ENCODE data around the gene CCBE1. TPM values are rescaled to one million over a fixed set of nuclear protein-coding genes. Genes with fewer than 3 reads are reported as not detected.

CCBE1 gene
- total and polyA plus RNA-seq, 2 donors (not counting 1 experiment from before 2014, with no cell fraction given): 122 TPM

DNA sequence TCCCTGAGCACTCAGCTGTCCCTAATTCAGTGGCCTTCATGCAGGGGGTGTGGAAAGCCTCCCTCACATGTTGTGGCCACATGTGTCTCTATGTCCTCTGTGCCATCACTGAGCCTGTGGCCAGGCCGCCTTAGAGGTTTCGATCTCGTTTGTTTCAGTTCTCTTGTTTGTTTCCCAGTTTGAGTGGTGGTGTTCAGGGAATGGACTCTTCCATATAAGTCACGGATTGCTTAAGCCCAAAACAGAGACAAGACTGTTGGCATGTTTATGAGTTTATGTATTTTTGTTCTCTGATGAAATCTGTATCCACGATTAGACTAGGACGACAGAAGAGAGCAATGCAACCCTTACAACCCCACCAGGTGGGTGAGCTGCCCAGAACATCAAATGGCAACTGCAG lies 134.5 kb downstream of the CCBE1 start:
- peaks cover 6% of the 10 kb centered on the region for H3K4me1 ChIP-seq (ENCODE audit: control insufficient read depth, extremely low read depth, insufficient read depth, low read length)
- DNase-seq (ENCODE audit: low read depth in 2 of 2): no peak
- no peak overlapping the region for H3K27ac ChIP-seq (ENCODE audit: insufficient read depth, low read length)
- no peaks in the 10 kb centered on the region for H4K20me1 ChIP-seq (ENCODE audit: control insufficient read depth, extremely low read depth, insufficient read depth, low read length)
- no peak overlapping the region for H2AFZ ChIP-seq (ENCODE audit: low read length)
- H3K36me3 ChIP-seq (ENCODE audit: control insufficient read depth, insufficient read depth, low read length): peaks cover 2% of the 10 kb centered on the region
- TF ChIP-seq, protein P1, sequence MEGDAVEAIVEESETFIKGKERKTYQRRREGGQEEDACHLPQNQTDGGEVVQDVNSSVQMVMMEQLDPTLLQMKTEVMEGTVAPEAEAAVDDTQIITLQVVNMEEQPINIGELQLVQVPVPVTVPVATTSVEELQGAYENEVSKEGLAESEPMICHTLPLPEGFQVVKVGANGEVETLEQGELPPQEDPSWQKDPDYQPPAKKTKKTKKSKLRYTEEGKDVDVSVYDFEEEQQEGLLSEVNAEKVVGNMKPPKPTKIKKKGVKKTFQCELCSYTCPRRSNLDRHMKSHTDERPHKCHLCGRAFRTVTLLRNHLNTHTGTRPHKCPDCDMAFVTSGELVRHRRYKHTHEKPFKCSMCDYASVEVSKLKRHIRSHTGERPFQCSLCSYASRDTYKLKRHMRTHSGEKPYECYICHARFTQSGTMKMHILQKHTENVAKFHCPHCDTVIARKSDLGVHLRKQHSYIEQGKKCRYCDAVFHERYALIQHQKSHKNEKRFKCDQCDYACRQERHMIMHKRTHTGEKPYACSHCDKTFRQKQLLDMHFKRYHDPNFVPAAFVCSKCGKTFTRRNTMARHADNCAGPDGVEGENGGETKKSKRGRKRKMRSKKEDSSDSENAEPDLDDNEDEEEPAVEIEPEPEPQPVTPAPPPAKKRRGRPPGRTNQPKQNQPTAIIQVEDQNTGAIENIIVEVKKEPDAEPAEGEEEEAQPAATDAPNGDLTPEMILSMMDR (conservative IDR thresholded peaks at IDR 0.05 in 1 of 2, IDR thresholded peaks at IDR 0.05 in 1 of 2; ENCODE audit: low read depth in 1 of 2, low read length in 2 of 2): no peak
- no peak for TF ChIP-seq EZH2 (IDR thresholded peaks at IDR 0.05; ENCODE audit: low read length, missing control alignments)
- no peak overlapping the region for H3K9ac ChIP-seq (ENCODE audit: insufficient read depth, low read length)
- H3K4me3 ChIP-seq (replicated peaks in 1 of 4; ENCODE audit: control extremely low read depth in 1 of 4, insufficient read depth in 1 of 4, low read depth in 3 of 4, low read length in 4 of 4): no peak overlapping the region
- H3K9me3 ChIP-seq (ENCODE audit: control insufficient read depth, insufficient read depth, low read depth, low read length): no peaks in the 10 kb centered on the region
- H3K27me3 ChIP-seq (ENCODE audit: control insufficient read depth, insufficient read depth, low read length): no peaks in the 10 kb centered on the region
- no peak overlapping the region for H3K4me2 ChIP-seq (ENCODE audit: extremely low read depth, insufficient read depth, low read length)
- H3K79me2 ChIP-seq (ENCODE audit: control insufficient read depth, insufficient read depth, low read length): peaks cover 68% of the 10 kb centered on the region

DNA sequence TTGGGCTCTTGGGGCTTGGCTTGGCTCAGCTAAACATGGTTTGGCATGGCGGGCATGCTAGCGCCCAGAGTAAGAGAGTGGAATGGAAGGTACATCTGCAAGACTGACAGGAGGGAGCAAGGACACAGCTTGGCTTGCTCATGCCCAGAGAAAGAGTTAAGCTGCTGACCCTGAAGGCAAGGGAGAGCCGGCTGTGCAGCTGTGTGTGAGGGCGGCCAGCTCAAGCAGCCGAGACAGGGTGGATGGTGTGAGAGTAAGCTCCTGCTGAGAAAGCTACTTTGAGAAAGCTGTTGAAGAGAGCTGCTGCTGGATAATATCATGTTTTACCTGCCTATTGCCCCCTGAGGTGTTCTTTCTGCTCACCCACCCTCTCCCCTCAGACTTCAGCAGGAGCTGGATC lies 135.6 kb downstream of the CCBE1 start:
- H3K4me2 ChIP-seq (ENCODE audit: extremely low read depth, insufficient read depth, low read length): no peak overlapping the region
- H3K27me3 ChIP-seq (ENCODE audit: control insufficient read depth, insufficient read depth, low read length): no peaks in the 10 kb centered on the region
- no peak overlapping the region for H3K4me3 ChIP-seq (replicated peaks in 1 of 4; ENCODE audit: control extremely low read depth in 1 of 4, insufficient read depth in 1 of 4, low read depth in 3 of 4, low read length in 4 of 4)
- peaks cover 8% of the 10 kb centered on the region for H3K4me1 ChIP-seq (ENCODE audit: control insufficient read depth, extremely low read depth, insufficient read depth, low read length)
- H3K9ac ChIP-seq (ENCODE audit: insufficient read depth, low read length): no peak overlapping the region
- H3K9me3 ChIP-seq (ENCODE audit: control insufficient read depth, insufficient read depth, low read depth, low read length): no peaks in the 10 kb centered on the region
- no peaks in the 10 kb centered on the region for H4K20me1 ChIP-seq (ENCODE audit: control insufficient read depth, extremely low read depth, insufficient read depth, low read length)
- H3K36me3 ChIP-seq (ENCODE audit: control insufficient read depth, insufficient read depth, low read length): peaks cover 2% of the 10 kb centered on the region
- no peak for DNase-seq (ENCODE audit: low read depth in 2 of 2)
- H3K27ac ChIP-seq (ENCODE audit: insufficient read depth, low read length): no peak overlapping the region
- peaks cover 71% of the 10 kb centered on the region for H3K79me2 ChIP-seq (ENCODE audit: control insufficient read depth, insufficient read depth, low read length)
- H2AFZ ChIP-seq (ENCODE audit: low read length): no peak overlapping the region
- TF ChIP-seq, protein P1 (conservative IDR thresholded peaks at IDR 0.05 in 1 of 2, IDR thresholded peaks at IDR 0.05 in 1 of 2; ENCODE audit: low read depth in 1 of 2, low read length in 2 of 2): no peak
- no peak for TF ChIP-seq EZH2 (IDR thresholded peaks at IDR 0.05; ENCODE audit: low read length, missing control alignments)

DNA sequence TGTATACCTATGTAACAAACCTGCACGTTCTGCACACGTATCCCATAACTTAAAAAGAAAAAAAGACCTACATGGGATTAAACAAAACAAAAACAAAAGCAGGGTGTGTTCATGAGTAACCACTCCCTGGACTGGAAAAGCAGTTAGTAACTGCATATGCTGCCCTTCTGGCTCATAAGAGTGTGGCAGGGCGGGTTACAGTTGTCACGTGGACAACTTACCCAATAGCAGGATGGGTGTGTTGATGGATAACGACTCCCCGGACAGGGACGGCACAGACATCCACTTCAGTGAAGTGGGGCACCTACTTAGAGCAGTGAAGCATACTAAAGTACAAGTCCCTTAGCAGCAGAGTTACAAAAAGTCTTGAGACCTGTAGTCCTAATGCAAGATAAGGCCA lies 136.7 kb downstream of the CCBE1 start:
- no peak overlapping the region for H2AFZ ChIP-seq (ENCODE audit: low read length)
- H3K4me3 ChIP-seq (replicated peaks in 1 of 4; ENCODE audit: control extremely low read depth in 1 of 4, insufficient read depth in 1 of 4, low read depth in 3 of 4, low read length in 4 of 4): no peak overlapping the region
- no peaks in the 10 kb centered on the region for H3K9me3 ChIP-seq (ENCODE audit: control insufficient read depth, insufficient read depth, low read depth, low read length)
- H4K20me1 ChIP-seq (ENCODE audit: control insufficient read depth, extremely low read depth, insufficient read depth, low read length): no peaks in the 10 kb centered on the region
- TF ChIP-seq EZH2 (IDR thresholded peaks at IDR 0.05; ENCODE audit: low read length, missing control alignments): no peak
- TF ChIP-seq, protein P1 (conservative IDR thresholded peaks at IDR 0.05 in 1 of 2, IDR thresholded peaks at IDR 0.05 in 1 of 2; ENCODE audit: low read depth in 1 of 2, low read length in 2 of 2): no peak
- H3K27me3 ChIP-seq (ENCODE audit: control insufficient read depth, insufficient read depth, low read length): no peaks in the 10 kb centered on the region
- no peak overlapping the region for H3K9ac ChIP-seq (ENCODE audit: insufficient read depth, low read length)
- H3K36me3 ChIP-seq (ENCODE audit: control insufficient read depth, insufficient read depth, low read length): peaks cover 2% of the 10 kb centered on the region
- no peak for DNase-seq (ENCODE audit: low read depth in 2 of 2)
- no peak overlapping the region for H3K4me2 ChIP-seq (ENCODE audit: extremely low read depth, insufficient read depth, low read length)
- peaks cover 68% of the 10 kb centered on the region for H3K79me2 ChIP-seq (ENCODE audit: control insufficient read depth, insufficient read depth, low read length)
- peaks cover 10% of the 10 kb centered on the region for H3K4me1 ChIP-seq (ENCODE audit: control insufficient read depth, extremely low read depth, insufficient read depth, low read length)
- no peak overlapping the region for H3K27ac ChIP-seq (ENCODE audit: insufficient read depth, low read length)
